Activated gamma-delta T cell treated with anti-CD3 and anti-CD28 coated beads, Interleukin-2, amount 50 U/mL, for 16 hours (primary cell): ENCODE results near the gene ATG2B.
"Not testable (repeated sequence)": the region's sequence is repeated elsewhere in the genome, so short reads cannot be mapped to it uniquely, and the experiment has no call there.

Experiments
- DNase-seq: peaks from one replicate; pipeline ENCODE4 v3.0.0-alpha.2; 2020; ENCODE audit warnings: low read depth

Gene ATG2B

GRCh38 chr14:96252999-96253539, 110.1 kb downstream of the ATG2B start:
- no peak for DNase-seq

GRCh38 chr14:96252323-96252998, 110.7 kb downstream of the ATG2B start:
- DNase-seq, result no peak

- DNase-seq, result no peak
These were observed 111.4 kb downstream of the ATG2B start for GRCh38 chr14:96251656-96252155.

GRCh38 chr14:96250485-96250884, 112.7 kb downstream of the ATG2B start:
- no peak for DNase-seq

GRCh38 chr14:96249029-96249428, 114.1 kb downstream of the ATG2B start:
- no peak for DNase-seq

GRCh38 chr14:96247031-96247430, 116.1 kb downstream of the ATG2B start:
- DNase-seq, result no peak

- DNase-seq, result no peak
These were observed 116.6 kb downstream of the ATG2B start for GRCh38 chr14:96246539-96246847.

GRCh38 chr14:96245710-96246538, 117.2 kb downstream of the ATG2B start:
- no peak for DNase-seq

GRCh38 chr14:96245074-96245473, 118.1 kb downstream of the ATG2B start:
- DNase-seq, result not testable (repeated sequence)

GRCh38 chr14:96243785-96244184, 119.4 kb downstream of the ATG2B start:
- no peak for DNase-seq

GRCh38 chr14:96242126-96242525, 121.0 kb downstream of the ATG2B start:
- no peak for DNase-seq

GRCh38 chr14:96240641-96241040, 122.5 kb downstream of the ATG2B start:
- DNase-seq, result no peak

GRCh38 chr14:96239711-96240141, 123.4 kb downstream of the ATG2B start:
- DNase-seq, result no peak

- no peak for DNase-seq
These were observed 124.4 kb downstream of the ATG2B start for GRCh38 chr14:96238676-96239265.

- no peak for DNase-seq
These were observed 125.5 kb downstream of the ATG2B start for GRCh38 chr14:96237641-96238040.

GRCh38 chr14:96235426-96235825, 127.7 kb downstream of the ATG2B start:
- DNase-seq, result no peak

- no peak for DNase-seq
These were observed 129.5 kb downstream of the ATG2B start for GRCh38 chr14:96233661-96234060.

GRCh38 chr14:96232506-96232905, 130.6 kb downstream of the ATG2B start:
- DNase-seq, result no peak

- no peak for DNase-seq
These were observed 131.5 kb downstream of the ATG2B start for GRCh38 chr14:96231526-96232130.

- no peak for DNase-seq
These were observed 132.1 kb downstream of the ATG2B start for GRCh38 chr14:96231056-96231455.

- no peak for DNase-seq
These were observed 133.8 kb downstream of the ATG2B start for GRCh38 chr14:96229315-96229714.
